Astrocyte of the hippocampus (primary cell): ENCODE results near the gene FAM174B.

Experiments used
- DNase-seq: peaks from one replicate; pipeline ENCODE4 v3.0.0; 2011; ENCODE audit warnings: low read depth, low spot score

The FAM174B gene

GRCh38 chr15:92664178-92664900 lies 8.8 kb upstream of the FAM174B start:
- DNase-seq, result no peak

- DNase-seq, result no peak
These were observed 7.8 kb upstream of the FAM174B start for GRCh38 chr15:92663250-92663951.

- DNase-seq, result no peak
These were observed 7.2 kb upstream of the FAM174B start for GRCh38 chr15:92662762-92663161.

- DNase-seq, result no peak
These were observed 6.4 kb upstream of the FAM174B start for GRCh38 chr15:92661956-92662355.

GRCh38 chr15:92661069-92661468 lies 5.5 kb upstream of the FAM174B start:
- no peak for DNase-seq

- no peak for DNase-seq
These were observed 1.9 kb upstream of the FAM174B start for GRCh38 chr15:92657486-92657885.

GRCh38 chr15:92656089-92656488 lies 514 bp upstream of the FAM174B start:
- no peak for DNase-seq

- DNase-seq, result no peak
These were observed 913 bp downstream of the FAM174B start for GRCh38 chr15:92654662-92655061.

- DNase-seq, result peak; percentile 53
These were observed 1.6 kb downstream of the FAM174B start for GRCh38 chr15:92653836-92654539.

- no peak for DNase-seq
These were observed 2.2 kb downstream of the FAM174B start for GRCh38 chr15:92653366-92653765.

- no peak for DNase-seq
These were observed 3.0 kb downstream of the FAM174B start for GRCh38 chr15:92652576-92652966.

GRCh38 chr15:92651877-92652575 lies 3.5 kb downstream of the FAM174B start:
- DNase-seq, result no peak

GRCh38 chr15:92650966-92651365 lies 4.6 kb downstream of the FAM174B start:
- no peak for DNase-seq

- DNase-seq, result peak; percentile 71
These were observed 5.3 kb downstream of the FAM174B start for GRCh38 chr15:92650256-92650655.

GRCh38 chr15:92648190-92648875 lies 7.2 kb downstream of the FAM174B start:
- no peak for DNase-seq

- DNase-seq, result peak; percentile 23
These were observed 8.0 kb downstream of the FAM174B start for GRCh38 chr15:92647467-92648163.

- DNase-seq, result no peak
These were observed 9.4 kb downstream of the FAM174B start for GRCh38 chr15:92646216-92646615.

GRCh38 chr15:92645731-92646130 lies 9.8 kb downstream of the FAM174B start:
- no peak for DNase-seq

GRCh38 chr15:92645051-92645631 lies 10.4 kb downstream of the FAM174B start:
- peak; percentile 40 for DNase-seq
